DMS79 treated with DMSO at 0.1 percent for 48 hours (cell line): ENCODE results near the gene PPP1R1C.
A peak's percentile ranks its signal among the peaks of the same experiment; 100 is the strongest.

Source experiments
- DNase-seq: peaks from one replicate; lab custom pipeline; 2025; lab: John Stamatoyannopoulos, UW

Gene PPP1R1C

GRCh38 chr2:181972431-181973170, 13.1 kb upstream of the PPP1R1C start:
- no peak for DNase-seq

GRCh38 chr2:181973171-181973783, 12.4 kb upstream of the PPP1R1C start:
- DNase-seq: no peak

- no peak for DNase-seq
Measured at GRCh38 chr2:181977661-181978350, 7.8 kb upstream of the PPP1R1C start.

GRCh38 chr2:181978351-181979150, 7.1 kb upstream of the PPP1R1C start:
- no peak for DNase-seq

- DNase-seq: no peak
Measured at GRCh38 chr2:181984060-181984459, 1.6 kb upstream of the PPP1R1C start.

- peak; percentile 55 for DNase-seq
Measured at GRCh38 chr2:181984814-181985631, 630 bp upstream of the PPP1R1C start.

GRCh38 chr2:181988154-181988924, 2.7 kb downstream of the PPP1R1C start:
- DNase-seq: peak; percentile 50

- DNase-seq: no peak
Measured at GRCh38 chr2:181989099-181989498, 3.4 kb downstream of the PPP1R1C start.

- no peak for DNase-seq
Measured at GRCh38 chr2:181991171-181991885, 5.7 kb downstream of the PPP1R1C start.

- DNase-seq: no peak
Measured at GRCh38 chr2:181992776-181993175, 7.1 kb downstream of the PPP1R1C start.

- DNase-seq: no peak
Measured at GRCh38 chr2:181995289-181995688, 9.6 kb downstream of the PPP1R1C start.

GRCh38 chr2:181998041-181998835, 12.6 kb downstream of the PPP1R1C start:
- peak; percentile 96 for DNase-seq

GRCh38 chr2:181998891-181999654, 13.4 kb downstream of the PPP1R1C start:
- no peak for DNase-seq

- no peak for DNase-seq
Measured at GRCh38 chr2:181999911-182000310, 14.3 kb downstream of the PPP1R1C start.

- no peak for DNase-seq
Measured at GRCh38 chr2:182004945-182005520, 19.4 kb downstream of the PPP1R1C start.

- no peak for DNase-seq
Measured at GRCh38 chr2:182006595-182007341, 21.1 kb downstream of the PPP1R1C start.

- no peak for DNase-seq
Measured at GRCh38 chr2:182014284-182014683, 28.6 kb downstream of the PPP1R1C start.
